SK-N-SH (cell line): ENCODE results near the gene EHBP1L1. TPM values are rescaled to one million over a fixed set of nuclear protein-coding genes. Genes with fewer than 3 reads are reported as not detected.

Source experiments
- CTCF ChIA-PET: fragments of 300-600, 350-600 bp; formaldehyde crosslinking; extraction: SDS; loops from one replicate; lab custom pipeline; 2021; lab: Yijun Ruan, JAX
- POLR2A ChIA-PET: fragments of 350-600 bp; sonication (Branson Sonifier 250); formaldehyde crosslinking; extraction: SDS; loops from one replicate; lab custom pipeline; 2020; ENCODE audit warnings: antibody characterized with exemption, inconsistent platforms; lab: Yijun Ruan, JAX
- DNase-seq: peaks from one replicate; pipeline ENCODE4 v3.0.0; 2012
- H2AFZ ChIP-seq: fragments of 200-600 bp; sonication (generic); 2 replicates; pipeline ENCODE4 v1.8.1; 2016; ENCODE audit warnings: antibody characterized with exemption, mild to moderate bottlenecking, low read depth
- H3F3A ChIP-seq: fragments of 200-600 bp; sonication (generic); replicated peaks from 2 replicates; pipeline ENCODE3; 2016; ENCODE audit warnings: antibody characterized with exemption, mild to moderate bottlenecking; ENCODE audit not compliant: insufficient read depth
- H3K27ac ChIP-seq, 2 experiments: fragments of 200-500 bp in 1 of 2; fragments of 200-600 bp in 1 of 2; sonication (Bioruptor generic) in 1 of 2; sonication (generic), shearing (Covaris generic) in 1 of 2; 2 replicates each; pipeline versions ENCODE4 v1.5.1 to v1.6.1; 2014 to 2016; ENCODE audit warnings: low read depth in 2 of 2, inconsistent platforms in 1 of 2, low read length in 1 of 2, mild to moderate bottlenecking in 1 of 2, mixed read lengths in 1 of 2
- H3K27me3 ChIP-seq: fragments of 200-600 bp; sonication (generic), shearing (Covaris generic); 2 replicates; pipeline ENCODE4 v1.6.1; 2016; ENCODE audit warnings: mixed run types; ENCODE audit not compliant: insufficient read depth
- H3K36me3 ChIP-seq, 2 experiments: fragments of 200-500 bp in 1 of 2; fragments of 200-600 bp in 1 of 2; sonication (Bioruptor generic) in 1 of 2; sonication (generic) in 1 of 2; replicated peaks in 1 of 2; 2 replicates each; pipeline versions ENCODE3 to v1.5.1; 2014 to 2016; ENCODE audit warnings: low read length in 1 of 2, mild to moderate bottlenecking in 1 of 2; ENCODE audit not compliant: insufficient read depth in 2 of 2, control insufficient read depth in 1 of 2
- H3K4me1 ChIP-seq, 2 experiments: fragments of 200-500 bp in 1 of 2; fragments of 200-600 bp in 1 of 2; sonication (Bioruptor generic) in 1 of 2; sonication (generic), shearing (Covaris generic) in 1 of 2; 2 replicates each; pipeline versions ENCODE4 v1.5.1 to v1.6.1; 2014 to 2016; ENCODE audit warnings: low read depth in 1 of 2, low read length in 1 of 2, mixed run types in 1 of 2; ENCODE audit not compliant: insufficient read depth in 2 of 2, control insufficient read depth in 1 of 2
- H3K4me2 ChIP-seq: fragments of 200-600 bp; sonication (generic), shearing (Covaris generic); 2 replicates; pipeline ENCODE4 v1.6.1; 2017; ENCODE audit warnings: mixed run types
- H3K4me3 ChIP-seq, 2 experiments: fragments of 200-500 bp in 1 of 2; fragments of 200-600 bp in 1 of 2; sonication (Bioruptor generic) in 1 of 2; sonication (generic), shearing (Covaris generic) in 1 of 2; 2 replicates each; pipeline versions ENCODE4 v1.5.1 to v1.8.1; 2014 to 2016; ENCODE audit warnings: low read depth in 2 of 2, inconsistent platforms in 1 of 2, low read length in 1 of 2, mild to moderate bottlenecking in 1 of 2, mixed read lengths in 1 of 2, moderate library complexity in 1 of 2
- H3K79me2 ChIP-seq: fragments of 200-600 bp; sonication (generic); 2 replicates; pipeline ENCODE4 v1.8.1; 2017; ENCODE audit warnings: mild to moderate bottlenecking; ENCODE audit not compliant: insufficient read depth
- H3K9ac ChIP-seq: fragments of 200-600 bp; sonication (generic); 2 replicates; pipeline ENCODE4 v1.6.1; 2017; ENCODE audit warnings: mixed run types
- H3K9me2 ChIP-seq: fragments of 200-600 bp; sonication (generic); 2 replicates; pipeline ENCODE4 v1.6.1; 2017; ENCODE audit warnings: mixed run types
- H3K9me3 ChIP-seq: fragments of 200-600 bp; sonication (generic); 2 replicates; pipeline ENCODE4 v1.6.1; 2017; ENCODE audit warnings: mixed run types, mild to moderate bottlenecking, moderate library complexity
- H4K20me1 ChIP-seq: fragments of 200-600 bp; sonication (generic); 2 replicates; pipeline ENCODE4 v1.6.1; 2017; ENCODE audit warnings: mild to moderate bottlenecking, mixed run types; ENCODE audit not compliant: insufficient read depth
- EP300 ChIP-seq, 2 experiments: IDR thresholded peaks; 2 replicates each; pipeline versions ENCODE4 v1.4.0 to v1.6.1; 2012; ENCODE audit warnings: borderline replicate concordance in 1 of 2, low read depth in 1 of 2, low read length in 1 of 2
- RAD21 ChIP-seq: IDR thresholded peaks from 2 replicates; pipeline ENCODE4 v1.6.1; 2012; ENCODE audit warnings: mild to moderate bottlenecking, low read length
- RFX5 ChIP-seq: IDR thresholded peaks from 2 replicates; pipeline ENCODE4 v1.6.1; 2012; ENCODE audit warnings: mild to moderate bottlenecking, improper control_type of control experiment, low read length
- SIN3A ChIP-seq: IDR thresholded peaks from 2 replicates; pipeline ENCODE4 v1.6.1; 2012; ENCODE audit warnings: low read depth, mild to moderate bottlenecking, low read length, moderate library complexity, borderline replicate concordance
- SMC3 ChIP-seq: IDR thresholded peaks from 2 replicates; pipeline ENCODE4 v1.6.1; 2012; ENCODE audit warnings: low read depth, low read length, improper control_type of control experiment
- TCF12 ChIP-seq: IDR thresholded peaks from 2 replicates; pipeline ENCODE4 v1.4.0; 2012
- WGBS: methylation state at CpG from one replicate; pipeline ENCODE4 v1.1.6; 2017; ENCODE audit warnings: low lambda C conversion rate; 5-methylcytosine and 5-hydroxymethylcytosine counted together
- polyA plus RNA-seq, 3 experiments: library from polyadenylated mRNA; depleted of rRNA; stranded (reverse); fragments of >200 nt; gene quantifications; 2 replicates each; pipeline ENCODE4 v1.2.3, GENCODE V29; 2012
- TF ChIP-seq, protein P1 (sequence below): fragments of 200-600 bp; sonication (generic); IDR thresholded peaks from 2 replicates; pipeline ENCODE4 v1.6.1; 2017; ENCODE audit warnings: antibody characterized with exemption, mild to moderate bottlenecking, moderate library complexity

EHBP1L1 gene
- polyA plus RNA-seq, 1 of the 3 experiments (the other 2 are of a cell fraction), result 48.7 TPM

DNA sequence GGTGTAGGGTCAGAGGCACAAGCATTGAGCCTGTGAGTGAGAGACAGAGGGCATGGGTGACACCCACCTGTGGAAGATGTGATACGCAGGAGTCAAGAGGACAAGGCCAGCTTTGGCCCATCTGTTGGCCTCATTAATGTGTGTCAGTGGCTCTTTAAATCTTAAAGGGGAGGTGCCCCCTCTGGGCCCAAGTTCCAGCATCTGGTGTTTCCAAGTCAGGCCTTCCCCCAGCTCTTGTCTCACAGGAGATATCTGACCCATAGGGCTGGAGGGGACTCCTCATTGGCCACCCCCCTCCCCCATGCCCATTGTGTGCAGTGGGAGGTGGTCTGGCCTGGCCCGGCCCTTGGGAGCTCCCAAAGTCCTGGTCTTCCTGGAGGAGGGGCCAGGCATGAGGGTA is 10.8 kb downstream of the EHBP1L1 start:
- H3K9me3 ChIP-seq, result no peaks in the 10 kb centered on the region
- H3K27ac ChIP-seq, result peak overlapping the region in 1 of 2 experiments; percentile 56; a peak in 1 of 4 replicates
- POLR2A ChIA-PET, result interaction anchor here (1.1 kb wide), 1 partner anchor 10 kb away, joined by 7 read pairs; the partner anchor contains the start of gene EHBP1L1
- peak; percentile 75 for DNase-seq
- H3K9me2 ChIP-seq, result no peaks in the 10 kb centered on the region
- peaks cover 0 to 21% of the 10 kb centered on the region in 2 experiments for H3K36me3 ChIP-seq
- H3K4me1 ChIP-seq, result peaks cover 0 to 7% of the 10 kb centered on the region in 2 experiments; a peak in 1 of 4 replicates
- H2AFZ ChIP-seq, result no peak overlapping the region
- H3K4me3 ChIP-seq, result no peak overlapping the region
- TF ChIP-seq RFX5, result peak; percentile 76
- no peak for TF ChIP-seq TCF12
- H3F3A ChIP-seq, result peaks cover 20% of the 10 kb centered on the region
- 0 out of 2 replicates have a peak, but pooled peaks cover 3% of the 10 kb centered on the region for H4K20me1 ChIP-seq
- no peaks in the 10 kb centered on the region for H3K27me3 ChIP-seq
- WGBS, result 86% methylated on average over 1 of the region's 2 CpGs
- H3K9ac ChIP-seq, result no peak overlapping the region
- CTCF ChIA-PET, result interaction anchor here (0.9 to 12.8 kb wide), 4 partner anchors 9 to 46 kb away, joined by 3 to 216 read pairs (median 64); partner anchors contain the start of genes EHBP1L1, FAM89B and MAP3K11
- H3K79me2 ChIP-seq, result no peaks in the 10 kb centered on the region
- no peak overlapping the region for H3K4me2 ChIP-seq

DNA sequence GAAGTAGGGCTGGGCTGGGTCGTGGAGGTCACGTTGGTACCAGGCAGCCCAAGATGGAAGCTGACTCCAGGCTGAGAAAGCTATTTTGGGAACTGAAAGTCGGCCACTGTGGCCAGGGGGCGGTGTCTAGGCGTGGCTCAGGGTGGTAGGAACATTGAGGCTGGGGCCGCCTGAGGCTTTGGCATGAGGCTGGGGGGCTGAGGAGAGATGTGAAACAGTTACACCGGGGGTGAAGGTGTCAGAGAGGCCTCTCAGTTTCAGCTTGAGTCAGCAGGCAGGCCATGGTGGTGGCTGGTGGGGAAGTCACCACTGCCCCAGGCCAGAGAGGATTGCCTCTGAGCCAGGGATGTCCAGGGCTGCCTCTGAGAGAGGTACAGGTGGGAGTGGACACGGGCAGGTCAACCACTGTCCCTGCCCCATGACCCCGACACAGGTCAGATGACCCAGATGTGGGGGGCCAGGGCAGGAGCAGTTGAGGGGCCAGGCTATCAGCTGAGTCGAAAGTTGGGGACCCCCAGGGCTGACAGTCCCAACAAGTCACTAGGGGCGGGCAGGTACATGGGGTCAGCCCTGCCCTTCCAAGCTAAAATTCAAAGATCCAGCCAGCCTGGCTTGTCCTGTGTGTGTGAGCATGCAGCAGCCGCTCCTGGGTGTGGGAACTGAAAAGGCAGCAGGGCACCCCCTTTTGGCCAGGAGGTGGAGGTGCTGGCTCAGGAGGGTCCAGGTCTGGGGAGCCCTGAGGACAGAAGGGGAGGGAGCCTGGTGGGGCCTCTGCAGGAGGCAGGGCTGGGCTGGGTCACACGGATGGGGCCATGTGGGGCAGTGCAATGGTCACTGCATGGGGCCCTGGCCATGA is 12.6 kb downstream of the EHBP1L1 start:
- Histone ChIP-seq H3F3A (peaks cover 15% of the 10 kb centered on the region), H3K36me3 (peaks cover 0 to 22% of the 10 kb centered on the region in 2 experiments), H3K4me1 (peaks cover 0 to 13% of the 10 kb centered on the region in 2 experiments; a peak in 1 of 4 replicates), H2AFZ (no peak overlapping the region), H3K27ac (no peak overlapping the region), H3K27me3 (no peaks in the 10 kb centered on the region), H3K4me3 (no peak overlapping the region), H3K79me2 (no peaks in the 10 kb centered on the region), H3K9ac (no peak overlapping the region), H3K9me3 (no peaks in the 10 kb centered on the region), H4K20me1 (0 out of 2 replicates have a peak, but pooled peaks cover 3% of the 10 kb centered on the region), H3K4me2 (no peak overlapping the region), H3K9me2 (no peaks in the 10 kb centered on the region)
- ChIA-PET CTCF (interaction anchor here (0.6 to 12.8 kb wide), 13 partner anchors 11 to 123 kb away, joined by 3 to 216 read pairs (median 4); partner anchors contain the start of genes EHBP1L1, FAM89B, KAT5 and MAP3K11), POLR2A (interaction anchor here (0.8 kb wide), 1 partner anchor 19 kb away, joined by 4 read pairs; no protein-coding TSS in a partner anchor)
- WGBS, result 81% methylated on average over 9 of the region's 13 CpGs
- peak; percentile 88 for DNase-seq
- TF ChIP-seq SIN3A (no peak), EP300 (IDR thresholded peaks at IDR 0.05; ENCODE audit: borderline replicate concordance in 1 of 2, low read depth in 1 of 2, low read length in 1 of 2) (no peak), RAD21 (peak; percentile 60), SMC3 (peak; percentile 44; the same call in 1 of the 2 replicates)
- TF ChIP-seq, protein P1, sequence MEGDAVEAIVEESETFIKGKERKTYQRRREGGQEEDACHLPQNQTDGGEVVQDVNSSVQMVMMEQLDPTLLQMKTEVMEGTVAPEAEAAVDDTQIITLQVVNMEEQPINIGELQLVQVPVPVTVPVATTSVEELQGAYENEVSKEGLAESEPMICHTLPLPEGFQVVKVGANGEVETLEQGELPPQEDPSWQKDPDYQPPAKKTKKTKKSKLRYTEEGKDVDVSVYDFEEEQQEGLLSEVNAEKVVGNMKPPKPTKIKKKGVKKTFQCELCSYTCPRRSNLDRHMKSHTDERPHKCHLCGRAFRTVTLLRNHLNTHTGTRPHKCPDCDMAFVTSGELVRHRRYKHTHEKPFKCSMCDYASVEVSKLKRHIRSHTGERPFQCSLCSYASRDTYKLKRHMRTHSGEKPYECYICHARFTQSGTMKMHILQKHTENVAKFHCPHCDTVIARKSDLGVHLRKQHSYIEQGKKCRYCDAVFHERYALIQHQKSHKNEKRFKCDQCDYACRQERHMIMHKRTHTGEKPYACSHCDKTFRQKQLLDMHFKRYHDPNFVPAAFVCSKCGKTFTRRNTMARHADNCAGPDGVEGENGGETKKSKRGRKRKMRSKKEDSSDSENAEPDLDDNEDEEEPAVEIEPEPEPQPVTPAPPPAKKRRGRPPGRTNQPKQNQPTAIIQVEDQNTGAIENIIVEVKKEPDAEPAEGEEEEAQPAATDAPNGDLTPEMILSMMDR, result peak; percentile 58
